Cerebellar nuclear complex (tissue), 1 donor: ENCODE measurements around the gene SLC22A5.

Experiments used
- DNase-seq, 2 experiments: peaks; one replicate each; lab custom pipeline; 2025; lab: John Stamatoyannopoulos, UW

Gene SLC22A5

DNA sequence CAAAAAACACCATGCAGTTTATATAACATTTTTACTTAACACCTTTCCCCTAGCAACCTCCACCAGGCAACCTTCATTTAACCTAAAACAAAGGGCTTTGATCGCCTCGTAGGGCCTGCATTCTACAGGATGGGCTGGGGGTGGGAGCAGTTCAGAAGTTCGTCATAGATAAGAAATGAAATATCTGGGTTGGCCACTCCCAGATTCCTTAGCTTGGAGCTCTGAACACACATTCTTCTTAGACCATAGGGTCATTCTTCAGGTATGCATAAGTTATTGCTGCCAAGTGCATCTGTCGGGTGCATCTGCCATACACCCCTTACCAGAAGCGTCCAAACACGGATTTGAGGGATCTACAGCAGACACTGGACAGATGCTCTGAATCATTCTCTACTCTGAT is 4.3 kb upstream of the SLC22A5 start:
- no peak for DNase-seq

DNA sequence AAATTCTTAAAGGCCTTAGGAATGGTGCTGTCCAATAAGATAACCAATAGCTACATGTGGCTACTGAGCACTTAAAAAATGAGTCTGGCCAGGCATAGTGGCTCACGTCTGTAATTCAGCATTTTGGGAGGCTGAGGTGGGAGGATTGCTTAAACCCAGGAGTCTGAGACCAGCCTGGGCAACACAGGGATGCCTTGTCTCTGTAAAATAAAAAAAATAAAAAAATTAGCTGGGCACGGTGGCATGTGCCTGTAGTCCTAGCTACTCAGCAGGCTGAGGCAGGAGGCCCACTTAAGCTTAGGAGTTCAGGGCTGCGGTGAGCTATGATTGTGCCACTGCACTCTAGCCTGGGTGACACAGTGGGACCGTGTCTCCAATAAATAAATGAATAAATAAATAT is 1.3 kb upstream of the SLC22A5 start:
- no peak for DNase-seq

DNA sequence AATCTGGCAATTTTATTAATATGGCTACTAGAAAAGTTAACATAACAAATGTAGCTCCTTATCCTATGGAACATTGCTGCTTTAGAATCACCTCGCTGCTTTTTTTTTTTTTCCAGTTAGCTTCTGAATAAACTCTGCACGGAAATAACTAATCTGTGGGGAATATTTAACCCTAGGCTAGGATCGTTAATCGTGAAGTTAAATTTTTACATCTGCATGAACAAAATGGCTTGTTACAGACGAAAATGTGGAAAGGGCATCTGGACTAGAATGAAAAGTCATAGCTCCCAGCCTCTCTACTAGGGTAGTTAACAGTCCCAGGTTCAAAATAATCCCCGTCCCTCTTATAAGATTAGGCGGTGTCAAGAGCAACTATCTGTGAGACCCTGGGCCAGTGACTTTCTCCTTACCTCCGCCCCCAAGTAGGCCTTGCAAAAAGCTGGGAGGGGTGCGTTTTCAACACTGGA is 470 bp upstream of the SLC22A5 start:
- no peak for DNase-seq

DNA sequence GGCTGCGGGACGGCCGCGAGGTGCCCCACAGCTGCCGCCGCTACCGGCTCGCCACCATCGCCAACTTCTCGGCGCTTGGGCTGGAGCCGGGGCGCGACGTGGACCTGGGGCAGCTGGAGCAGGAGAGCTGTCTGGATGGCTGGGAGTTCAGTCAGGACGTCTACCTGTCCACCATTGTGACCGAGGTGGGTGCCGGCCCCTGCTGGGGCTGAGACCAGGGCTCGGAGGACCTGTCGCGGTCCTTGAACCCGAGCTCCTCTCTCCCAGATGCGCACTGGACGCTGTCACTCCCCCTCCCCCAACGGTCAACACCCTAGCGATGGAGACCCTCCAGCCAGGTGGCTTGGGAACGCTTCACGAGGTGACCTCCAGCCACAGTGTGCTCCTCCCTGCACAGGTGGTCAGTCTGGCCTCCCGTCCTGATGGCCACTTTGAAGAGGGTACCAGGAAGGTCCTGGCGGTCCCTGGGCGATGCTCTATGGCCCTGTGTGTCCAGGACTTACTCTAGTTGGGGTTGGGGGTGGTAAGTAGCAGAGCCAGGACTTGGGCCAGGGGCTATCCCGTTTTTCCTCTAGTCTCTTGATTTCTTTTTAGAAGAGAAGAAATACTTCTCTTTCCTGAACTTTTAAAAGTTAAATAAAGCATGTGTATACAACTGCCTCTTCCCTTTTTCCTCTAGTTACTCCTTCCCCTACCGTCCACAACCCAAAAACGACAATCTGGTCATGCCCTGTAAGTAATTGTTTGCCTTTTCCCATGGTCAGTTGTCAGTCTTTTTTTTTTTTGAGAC is 866 bp downstream of the SLC22A5 start:
- DNase-seq = no peak

DNA sequence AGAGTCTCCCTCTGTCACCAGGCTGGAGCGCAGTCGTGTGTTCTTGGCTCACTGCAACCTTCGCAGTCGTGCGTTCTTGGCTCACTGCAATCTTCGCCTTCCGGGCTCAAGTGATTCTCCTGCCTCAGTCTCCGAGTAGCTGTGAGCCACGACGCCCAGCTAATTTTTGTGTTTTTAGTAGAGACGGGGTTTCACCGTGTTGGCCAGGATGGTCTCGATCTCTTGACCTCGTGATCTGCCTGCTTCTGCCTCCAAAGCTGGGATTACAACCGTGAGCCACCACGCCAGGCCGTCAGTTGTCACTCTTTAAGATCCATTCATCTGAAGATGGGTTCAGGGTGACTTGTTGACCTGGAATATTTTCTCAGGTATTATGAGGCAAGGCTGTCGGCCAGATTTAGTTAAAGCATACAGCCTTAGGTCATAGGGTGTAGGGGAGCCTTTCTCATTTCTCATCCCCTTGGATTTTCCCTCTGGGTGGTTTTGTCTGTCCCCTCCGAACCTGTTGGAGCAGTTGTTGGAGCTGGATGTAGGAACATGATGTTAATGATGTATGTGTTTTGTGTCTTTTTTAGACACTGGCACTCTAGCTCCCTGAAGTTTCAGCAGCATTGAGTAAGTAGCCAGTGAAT is 1.6 kb downstream of the SLC22A5 start:
- DNase-seq = no peak

DNA sequence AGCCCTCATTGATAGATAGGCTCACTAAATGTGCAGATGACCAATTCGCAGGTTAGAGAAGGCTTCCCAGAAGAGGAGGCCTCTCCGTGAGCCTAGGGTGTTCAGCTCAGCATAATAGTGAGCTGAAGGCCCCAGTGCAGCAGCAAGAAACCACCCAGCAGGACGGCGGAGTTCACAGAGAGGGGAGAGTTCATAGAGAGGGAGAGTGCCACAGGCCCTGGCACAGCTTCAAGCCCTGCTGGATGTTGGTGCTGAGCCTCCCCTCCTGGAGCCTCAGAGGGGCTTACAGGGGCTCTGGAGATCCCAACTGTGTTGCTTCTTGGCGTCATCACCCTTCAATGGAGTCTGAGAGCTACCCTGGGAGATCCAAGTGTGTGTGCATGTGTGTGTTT is 2.1 kb downstream of the SLC22A5 start:
- DNase-seq = no peak

DNA sequence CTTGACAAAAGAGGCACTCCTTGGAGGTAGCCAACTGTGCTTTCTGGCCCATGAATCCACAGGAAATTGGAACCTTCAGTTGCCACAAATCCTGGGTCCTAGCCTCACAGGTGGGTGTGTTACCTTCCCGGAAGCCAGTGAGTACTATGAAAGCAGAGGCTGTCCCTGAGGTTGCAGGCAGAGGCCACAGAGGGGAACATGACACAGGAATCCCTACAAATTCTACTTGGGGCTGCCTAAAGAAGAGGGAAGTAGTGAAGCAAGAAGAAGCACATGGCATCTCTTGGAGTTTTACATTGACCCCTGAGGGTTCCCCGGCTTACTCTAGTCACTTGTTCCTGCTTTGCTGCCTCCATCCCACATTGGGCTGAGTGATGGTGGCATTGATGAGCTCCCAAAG is 2.6 kb downstream of the SLC22A5 start:
- no peak for DNase-seq

DNA sequence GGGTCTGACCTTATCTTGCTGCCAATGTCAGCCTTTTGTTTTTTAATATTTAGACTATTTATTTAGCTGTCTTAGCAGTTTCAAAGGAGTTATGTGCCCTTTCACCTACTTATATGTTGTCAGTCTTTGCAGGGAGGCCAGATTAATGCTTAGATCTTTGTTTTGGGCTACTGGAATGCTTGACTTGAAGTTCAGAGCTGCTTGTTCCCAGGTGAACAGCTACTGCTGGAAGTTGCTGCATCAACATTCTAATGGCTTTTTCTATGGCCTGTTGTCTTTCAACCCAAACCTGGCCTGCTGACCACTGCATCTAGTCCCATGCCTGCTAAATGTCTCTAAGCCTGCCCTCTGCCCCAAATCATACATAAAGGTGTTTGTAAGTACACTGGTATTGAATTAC is 3.0 kb downstream of the SLC22A5 start:
- no peak for DNase-seq

DNA sequence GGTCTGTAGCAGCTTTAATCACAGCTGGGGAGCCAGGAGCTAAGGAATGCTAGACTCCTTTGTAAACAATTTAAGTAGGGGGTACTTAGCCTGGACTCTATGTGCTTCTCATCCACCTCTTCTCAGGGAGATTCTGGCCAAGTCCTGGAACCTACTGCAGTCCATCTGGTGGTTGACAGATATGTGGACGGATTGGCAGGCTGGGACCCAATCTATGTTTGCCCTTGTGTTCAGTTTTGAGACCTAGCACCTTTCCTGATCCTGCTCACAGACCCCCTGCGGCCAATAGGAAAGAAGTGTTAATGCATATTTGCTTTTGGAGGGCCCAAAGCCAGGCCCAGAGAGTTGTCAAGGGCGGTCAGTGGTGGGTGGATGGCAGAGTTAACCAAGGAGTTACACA is 6.4 kb downstream of the SLC22A5 start:
- no peak for DNase-seq

DNA sequence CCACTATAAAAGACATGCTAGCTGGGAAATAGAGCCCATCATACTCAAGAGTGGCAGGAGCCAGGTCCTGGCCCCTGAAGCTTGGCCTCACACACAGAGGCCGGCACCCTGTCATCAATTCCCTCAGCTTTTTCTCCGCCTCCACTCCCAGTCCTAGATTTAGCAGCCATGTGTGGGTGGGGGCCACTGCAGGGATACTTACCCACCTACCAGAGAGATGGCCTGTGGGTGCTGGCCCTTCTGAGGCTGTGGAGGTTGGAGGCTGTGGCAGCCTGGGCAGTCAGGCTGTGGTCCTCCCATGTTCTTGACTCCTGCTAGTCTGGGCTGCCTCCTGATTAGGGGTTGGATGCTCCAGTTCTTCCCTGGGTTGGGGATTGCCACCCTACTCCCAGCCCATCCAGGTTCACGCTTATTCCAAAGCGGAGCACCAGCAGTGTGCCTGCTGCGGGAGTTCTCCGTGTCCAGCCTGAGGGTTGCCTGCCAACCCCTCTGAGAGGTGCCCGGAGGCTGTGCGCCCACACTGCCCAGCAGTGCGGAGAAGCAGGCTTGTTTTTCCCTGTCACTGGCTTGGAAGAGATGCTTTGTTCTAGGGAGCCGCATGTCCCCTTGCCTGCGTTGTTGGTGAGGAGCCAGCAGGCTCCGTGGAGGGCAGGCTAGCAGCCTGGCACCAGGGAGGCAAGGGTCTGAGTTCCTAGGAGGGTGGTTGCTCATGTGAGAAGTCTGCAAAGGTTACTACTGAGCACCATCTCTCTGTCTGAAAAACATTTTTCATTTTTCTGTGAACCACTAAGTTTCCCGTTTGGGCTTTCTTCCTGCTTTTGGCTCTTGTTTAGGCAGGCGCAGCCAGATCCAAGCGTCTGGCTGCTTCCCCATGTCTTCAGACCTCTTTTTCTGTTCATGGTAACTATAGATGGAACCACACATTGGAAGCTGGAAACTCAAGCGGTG is 7.5 kb downstream of the SLC22A5 start:
- peak; percentile 42 to 83 for DNase-seq

DNA sequence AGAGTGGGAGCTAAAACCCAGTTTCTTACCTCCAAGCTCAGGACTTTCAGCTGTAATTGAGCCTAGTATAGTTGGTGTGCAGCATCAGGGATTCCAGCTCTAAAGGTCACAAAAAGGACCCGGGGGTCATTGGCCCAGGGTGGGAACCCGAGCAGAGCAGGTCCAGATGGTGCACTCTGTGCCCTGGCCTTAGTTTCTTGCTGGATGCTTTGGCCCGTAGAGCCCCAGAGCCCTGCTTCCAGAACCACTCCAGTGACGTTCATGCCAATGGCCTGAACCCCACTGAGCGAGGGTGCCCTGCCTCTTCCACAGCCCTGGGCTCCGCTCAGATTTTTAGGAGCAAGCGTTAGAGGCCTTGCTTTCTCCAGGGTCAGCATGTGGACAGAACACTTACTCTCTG is 8.2 kb downstream of the SLC22A5 start:
- no peak for DNase-seq

DNA sequence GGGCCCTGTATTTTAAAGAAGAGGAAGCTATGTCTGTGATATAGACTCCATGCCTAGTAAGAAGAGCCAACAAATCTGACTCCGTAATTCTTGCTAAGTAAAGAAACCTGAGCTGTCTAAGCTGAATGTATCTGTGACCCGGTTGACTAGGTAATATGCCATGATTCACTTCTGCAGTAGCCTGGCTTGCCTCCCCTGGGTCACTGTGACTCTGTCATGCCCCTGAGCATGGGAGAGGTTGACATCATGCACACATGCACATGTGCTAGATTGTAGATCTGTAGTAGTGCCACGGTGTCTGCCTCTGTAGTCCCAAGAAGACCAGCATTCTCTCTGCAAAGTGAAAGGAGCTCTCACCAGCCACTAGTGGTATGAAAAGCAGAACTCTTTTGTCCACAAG is 9.1 kb downstream of the SLC22A5 start:
- DNase-seq = no peak

DNA sequence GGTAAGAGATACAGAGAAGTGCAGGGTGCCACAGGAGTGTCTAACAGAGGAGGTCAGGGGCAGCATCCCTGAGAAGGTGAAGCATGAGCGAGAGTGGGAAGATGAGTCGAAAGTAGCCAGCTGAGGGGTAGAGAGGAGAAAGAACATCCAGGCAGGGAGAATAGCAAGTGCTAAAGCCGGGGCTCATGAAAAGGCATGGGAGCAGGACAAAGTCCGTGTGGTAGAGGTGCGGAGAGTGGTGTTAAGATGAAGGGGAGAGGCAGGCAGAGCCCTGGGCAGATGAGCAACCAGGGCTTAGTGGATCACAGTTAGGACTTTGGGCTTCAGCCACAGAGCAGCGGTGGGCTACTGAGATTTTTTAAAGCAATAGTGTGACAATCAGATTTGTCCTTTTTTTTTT is 10.5 kb downstream of the SLC22A5 start:
- no peak for DNase-seq

DNA sequence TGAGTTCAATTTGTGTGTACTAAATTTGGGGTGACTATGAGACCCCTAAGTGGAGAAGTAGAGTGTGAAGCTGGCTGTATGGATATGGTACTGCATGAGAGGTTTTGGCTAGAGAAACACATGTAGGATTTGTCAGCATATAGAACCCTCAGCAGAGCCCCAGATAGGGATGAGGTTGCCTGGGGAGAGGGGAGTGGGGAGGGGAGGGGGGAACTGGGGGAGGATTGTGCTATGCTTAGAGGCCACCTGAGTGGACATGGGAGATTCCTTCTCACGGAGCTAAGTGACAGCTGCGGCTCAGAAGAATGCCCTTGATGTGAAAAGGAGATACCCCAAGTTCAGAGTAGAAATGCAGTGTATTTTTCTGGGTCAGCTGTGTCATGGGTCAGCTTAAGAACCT is 11.2 kb downstream of the SLC22A5 start:
- DNase-seq = no peak

DNA sequence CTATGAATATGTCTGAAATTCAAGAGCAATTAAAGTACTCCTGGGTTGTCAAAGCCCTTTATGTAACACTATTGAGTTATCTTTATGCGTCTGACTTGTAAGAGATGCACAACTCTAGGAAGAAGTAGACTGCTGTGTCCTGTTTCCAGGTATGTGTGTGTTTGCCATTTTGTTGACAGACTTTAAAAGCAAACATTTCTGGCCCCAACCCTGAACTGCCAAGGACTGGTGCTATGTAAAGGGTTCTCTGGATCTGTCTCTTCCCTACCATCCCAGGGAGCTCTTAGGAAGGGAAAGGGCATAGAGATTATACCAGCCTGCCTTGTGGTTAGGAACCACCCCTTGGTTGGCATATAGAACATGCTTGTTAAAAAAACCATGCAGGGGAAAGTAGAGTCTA is 12.1 kb downstream of the SLC22A5 start:
- no peak for DNase-seq

DNA sequence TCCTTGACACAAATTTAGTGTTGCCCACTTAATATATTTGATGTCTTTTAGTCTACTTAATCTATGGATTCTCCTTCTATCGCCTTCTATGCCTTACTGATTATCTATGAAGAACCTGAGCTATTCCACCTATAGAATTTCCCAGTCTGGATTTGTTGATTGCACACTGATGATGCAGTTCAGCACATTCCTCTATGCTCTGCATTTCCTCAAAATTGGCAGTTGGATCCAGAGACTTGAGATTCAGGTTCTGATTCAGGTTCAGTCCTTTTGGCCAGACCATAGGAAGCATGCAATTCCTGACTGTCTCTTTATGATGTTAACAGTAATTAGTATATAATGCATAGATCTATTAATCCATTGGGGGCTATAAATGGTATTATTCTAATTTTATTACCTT is 13.8 kb downstream of the SLC22A5 start:
- DNase-seq = no peak

DNA sequence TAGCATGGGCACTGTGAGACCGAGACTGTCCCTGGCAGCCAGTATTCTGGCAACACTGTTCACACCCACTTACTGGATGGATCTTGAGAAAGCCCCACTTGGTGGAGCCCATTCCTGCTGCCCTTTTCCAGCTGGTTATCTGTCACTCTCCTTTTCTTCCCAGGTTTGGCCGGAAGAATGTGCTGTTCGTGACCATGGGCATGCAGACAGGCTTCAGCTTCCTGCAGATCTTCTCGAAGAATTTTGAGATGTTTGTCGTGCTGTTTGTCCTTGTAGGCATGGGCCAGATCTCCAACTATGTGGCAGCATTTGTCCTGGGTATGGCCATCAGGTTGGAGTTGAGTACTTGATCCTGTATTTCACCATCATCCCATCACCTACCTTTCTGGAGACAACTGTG is 14.5 kb downstream of the SLC22A5 start:
- no peak for DNase-seq

DNA sequence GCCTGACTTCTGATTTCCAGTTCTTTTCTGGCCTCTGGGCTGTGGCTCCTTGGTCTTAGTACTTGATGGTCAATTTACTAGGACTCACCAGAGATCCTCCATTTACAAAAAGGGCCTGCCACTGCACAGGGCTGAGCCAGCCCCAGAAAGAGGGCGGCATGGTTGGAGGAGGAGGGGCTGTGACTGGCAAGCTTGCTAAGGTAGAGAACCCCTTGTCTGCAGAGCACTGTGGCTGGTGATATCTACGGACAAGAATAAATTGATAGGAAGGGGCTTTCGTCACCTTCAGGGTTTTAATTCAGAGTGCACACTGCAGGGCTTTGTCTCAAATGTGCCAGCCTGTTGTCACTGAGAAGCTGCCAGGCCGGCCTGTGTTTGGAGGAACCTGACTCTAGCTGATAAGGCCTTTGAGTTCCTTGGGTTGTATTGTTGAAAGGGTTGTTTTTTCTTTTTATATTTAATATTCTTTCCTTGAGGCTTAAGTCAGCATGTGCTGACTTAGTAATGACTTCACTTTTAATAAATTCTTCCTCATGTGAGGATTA is 15.1 kb downstream of the SLC22A5 start:
- DNase-seq = no peak

DNA sequence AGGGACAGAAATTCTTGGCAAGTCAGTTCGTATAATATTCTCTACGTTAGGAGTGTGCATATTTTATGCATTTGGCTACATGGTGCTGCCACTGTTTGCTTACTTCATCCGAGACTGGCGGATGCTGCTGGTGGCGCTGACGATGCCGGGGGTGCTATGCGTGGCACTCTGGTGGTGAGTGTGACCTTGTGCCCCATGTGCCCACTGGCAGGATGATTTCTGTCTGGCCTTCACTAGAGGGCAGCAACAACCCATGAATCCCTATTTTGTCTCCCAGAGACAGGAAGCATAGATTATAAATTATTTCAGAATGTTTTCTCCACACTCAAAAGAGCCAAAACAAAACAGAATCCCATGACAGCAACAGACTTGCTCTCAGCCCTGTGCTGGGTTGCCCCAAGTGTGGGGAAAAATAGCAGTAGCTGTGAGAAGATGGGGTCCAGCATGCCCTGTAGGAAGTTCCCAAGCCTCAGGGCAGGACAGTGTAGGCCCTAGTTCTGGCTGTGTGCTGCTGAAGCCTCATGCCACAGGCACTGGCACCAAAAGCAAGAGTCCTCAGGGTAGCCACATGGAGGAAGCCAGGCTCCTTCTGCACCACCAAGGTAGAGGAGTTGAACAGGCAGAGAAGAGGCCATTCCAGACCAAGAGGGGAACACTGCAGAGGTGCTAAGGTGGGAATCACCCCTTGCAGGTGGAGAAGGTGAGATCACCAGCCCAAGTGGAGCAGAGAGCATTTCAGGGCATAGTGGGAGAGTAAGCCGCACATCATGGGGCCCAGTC is 16.0 kb downstream of the SLC22A5 start:
- DNase-seq = no peak

DNA sequence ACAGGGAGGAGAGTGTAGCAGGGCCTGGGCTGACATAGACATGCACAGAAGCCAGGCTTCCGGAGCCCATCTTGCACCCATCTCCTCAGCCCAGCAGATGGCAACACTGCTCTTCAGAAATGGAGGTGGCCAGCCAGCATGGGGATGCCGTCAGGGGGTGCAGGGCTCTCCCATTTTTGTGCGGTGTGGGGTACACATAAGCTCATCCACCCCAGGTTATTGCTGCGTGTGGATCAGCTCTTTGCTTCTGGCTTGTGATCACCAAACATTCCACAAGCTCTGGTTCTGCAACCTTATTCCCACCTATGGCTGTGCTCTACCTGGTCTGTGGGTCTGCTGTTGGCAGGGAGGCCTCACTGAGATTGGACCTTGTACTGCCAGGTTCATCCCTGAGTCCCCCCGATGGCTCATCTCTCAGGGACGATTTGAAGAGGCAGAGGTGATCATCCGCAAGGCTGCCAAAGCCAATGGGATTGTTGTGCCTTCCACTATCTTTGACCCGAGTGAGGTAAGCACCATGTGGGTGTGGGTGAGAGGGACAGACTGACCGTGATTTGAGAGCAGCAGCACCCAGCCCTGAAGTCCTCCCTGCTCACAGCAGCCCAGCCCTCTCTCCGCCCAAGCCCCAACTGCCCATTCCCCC is 17.3 kb downstream of the SLC22A5 start:
- peak in 1 of 2 experiments; percentile 12 for DNase-seq

DNA sequence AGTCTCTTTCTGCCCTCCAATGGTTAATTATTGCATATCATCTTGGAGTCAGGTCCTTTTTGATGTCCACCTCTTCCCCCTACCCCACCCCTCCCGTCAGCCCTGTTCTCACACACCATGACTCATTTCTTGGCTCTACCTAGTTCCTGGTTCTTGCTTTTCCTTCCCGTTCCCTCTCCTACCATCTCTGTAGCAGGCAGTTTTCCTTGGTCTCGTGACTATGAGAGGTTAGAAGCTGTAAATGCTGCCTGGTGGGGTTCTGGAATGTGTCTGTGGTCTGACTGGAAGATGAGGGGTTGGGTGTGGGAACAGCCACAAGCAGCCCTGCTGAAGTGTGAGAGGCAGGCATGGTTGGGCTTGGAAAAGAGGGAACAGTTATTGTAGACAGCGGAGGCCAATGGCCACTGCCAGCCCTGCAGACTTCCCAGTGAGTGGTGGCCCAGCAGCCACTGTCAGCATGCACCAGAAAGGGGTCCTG is 18.2 kb downstream of the SLC22A5 start:
- no peak for DNase-seq
